Stimulated activated CD4-positive, alpha-beta T cell treated with anti-CD3 and anti-CD28 coated beads, Interleukin-4, amount 100 ng/mL, for 4 hours (primary cell): ENCODE measurements around the gene KLHL10.

Source experiments
- DNase-seq, 2 experiments: peaks; one replicate each; pipeline ENCODE4 v3.0.0-alpha.2; 2020

KLHL10 gene

GRCh38 chr17:41837761-41838538 lies at the start of gene KLHL10:
Gene KLHL10 (plus strand): TSS chr17:41837825. CDS start chr17:41837933, 108 bp downstream.
- no peak for DNase-seq

- DNase-seq: no peak
Measured at GRCh38 chr17:41792845-41793783, 44.5 kb upstream of the KLHL10 start.

DNA sequence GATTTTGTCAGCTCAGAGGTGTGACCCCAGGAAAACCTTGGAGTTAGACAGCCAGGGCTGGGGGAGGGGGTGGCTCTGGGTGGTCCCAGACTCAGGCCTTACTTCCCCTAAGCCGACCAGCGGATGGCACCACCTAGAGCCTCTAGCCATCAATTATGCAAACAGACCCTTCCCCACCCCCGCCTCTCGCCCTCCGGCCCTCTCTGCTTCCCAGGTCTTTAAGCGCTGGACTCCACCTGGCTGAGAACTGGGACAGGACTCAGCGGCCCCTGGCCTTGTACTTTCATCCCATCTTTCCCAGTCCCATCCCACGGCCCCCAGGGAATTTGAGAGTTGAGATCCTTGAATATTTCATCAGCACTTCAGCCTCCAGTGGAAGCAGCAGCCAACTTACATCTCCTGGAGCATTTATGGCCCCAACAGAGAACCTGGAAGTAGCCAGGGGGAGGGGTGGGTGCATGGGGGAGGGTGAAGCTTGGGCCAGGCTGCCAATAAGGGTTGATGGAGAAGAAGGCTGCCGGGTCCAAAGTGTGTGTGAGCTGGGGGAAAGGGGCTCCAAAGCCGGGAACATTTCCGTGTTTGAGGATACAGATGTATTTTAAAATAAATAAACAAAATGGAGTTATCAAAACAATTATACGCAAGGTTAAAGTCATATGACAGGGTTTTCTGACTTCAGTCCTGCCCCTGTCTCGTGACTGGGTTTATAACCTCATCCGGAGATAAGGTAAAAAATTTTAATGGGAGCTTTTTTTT lies 43.7 kb upstream of the KLHL10 start:
- no peak for DNase-seq

DNA sequence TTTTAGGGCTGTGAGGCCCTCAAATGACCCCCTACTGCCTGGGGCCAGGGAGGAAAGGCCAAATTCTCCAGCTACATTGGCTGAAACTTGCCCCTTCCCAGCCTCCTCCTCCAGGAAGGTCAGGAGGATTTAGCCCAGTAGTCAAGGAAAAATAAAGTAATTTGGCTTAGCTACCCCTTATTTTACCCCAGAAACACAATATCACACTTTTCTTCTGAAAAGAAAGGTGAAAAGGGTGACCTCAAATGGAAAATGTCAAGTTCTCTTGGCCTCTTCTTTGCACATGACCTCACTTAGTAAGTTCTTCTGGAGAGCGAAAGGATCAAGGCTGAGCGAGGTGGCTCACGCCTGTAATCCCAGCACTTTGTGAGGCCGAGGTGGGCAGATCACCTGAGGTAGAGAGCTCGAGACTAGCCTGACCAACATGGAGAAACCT lies 43.1 kb upstream of the KLHL10 start:
- no peak for DNase-seq

- DNase-seq: no peak
Measured at GRCh38 chr17:41796121-41796895, 41.3 kb upstream of the KLHL10 start.

- no peak for DNase-seq
Measured at GRCh38 chr17:41797377-41797776, 40.2 kb upstream of the KLHL10 start.

DNA sequence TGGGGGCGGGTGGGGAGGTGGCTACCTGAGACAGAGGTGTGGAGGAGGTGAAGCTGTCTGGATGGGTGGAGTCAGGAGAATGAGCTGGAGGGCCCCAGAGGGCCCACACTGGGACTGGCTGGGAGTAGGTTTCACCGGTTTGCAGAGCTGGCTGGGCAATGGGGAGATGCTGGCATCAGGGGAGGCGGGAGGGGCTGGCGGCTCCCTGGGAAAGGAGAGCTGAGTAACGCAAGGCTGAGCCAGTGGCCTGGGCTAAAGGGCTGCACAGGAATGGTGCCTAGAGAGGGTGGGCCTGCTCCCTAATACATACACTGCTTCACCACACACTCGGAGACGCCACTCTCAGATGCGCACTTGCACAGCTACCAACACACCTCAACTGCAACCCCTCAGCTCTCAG lies 38.3 kb upstream of the KLHL10 start:
- DNase-seq: no peak

GRCh38 chr17:41800601-41801373 lies 36.8 kb upstream of the KLHL10 start:
- DNase-seq: no peak

DNA sequence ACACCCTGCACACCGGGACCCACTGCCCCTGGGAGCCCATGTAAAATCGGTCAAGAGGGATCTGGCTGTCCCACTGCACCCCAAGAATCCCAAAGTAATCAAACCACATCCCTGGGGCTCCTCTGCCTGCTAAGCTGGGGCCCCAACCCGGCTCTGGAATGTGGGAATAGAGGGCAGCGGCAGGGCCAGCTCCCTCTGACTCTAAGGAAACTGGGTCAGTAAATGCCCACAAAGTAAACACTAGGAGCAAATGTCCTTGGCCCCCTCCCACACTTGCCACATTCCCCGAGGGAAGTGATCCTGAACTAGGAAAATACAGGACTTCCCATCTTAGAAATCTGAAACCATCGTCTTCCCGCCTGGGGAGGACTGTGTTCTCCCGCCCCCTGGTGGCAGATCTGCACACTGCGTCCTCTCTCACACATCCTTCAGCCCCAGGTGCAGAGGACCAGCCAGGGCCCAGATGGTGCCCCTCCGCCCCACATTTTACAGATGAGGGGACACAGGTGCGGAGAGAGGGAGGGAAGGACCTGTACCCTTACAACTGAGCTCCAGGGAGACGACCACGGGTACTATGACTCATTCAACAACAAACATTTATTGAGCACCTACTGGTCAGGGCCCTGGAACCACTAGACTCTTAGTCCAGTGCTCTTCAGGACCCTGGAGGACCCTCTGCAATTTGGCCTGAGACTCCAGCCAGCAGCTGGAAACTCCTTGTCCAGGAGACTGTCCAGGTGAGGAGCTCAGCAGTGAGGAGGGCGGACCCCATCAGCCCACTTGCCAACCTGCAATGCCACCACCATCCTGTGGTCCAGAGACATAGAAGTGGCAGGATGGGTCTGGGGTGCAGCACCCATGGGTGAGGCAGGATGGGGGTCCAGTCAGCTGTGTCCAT lies 36.0 kb upstream of the KLHL10 start:
- peak; percentile 53 to 74 for DNase-seq

- DNase-seq: no peak
Measured at GRCh38 chr17:41803049-41804020, 34.3 kb upstream of the KLHL10 start.

GRCh38 chr17:41806685-41807445 lies 30.8 kb upstream of the KLHL10 start:
- DNase-seq: no peak

DNA sequence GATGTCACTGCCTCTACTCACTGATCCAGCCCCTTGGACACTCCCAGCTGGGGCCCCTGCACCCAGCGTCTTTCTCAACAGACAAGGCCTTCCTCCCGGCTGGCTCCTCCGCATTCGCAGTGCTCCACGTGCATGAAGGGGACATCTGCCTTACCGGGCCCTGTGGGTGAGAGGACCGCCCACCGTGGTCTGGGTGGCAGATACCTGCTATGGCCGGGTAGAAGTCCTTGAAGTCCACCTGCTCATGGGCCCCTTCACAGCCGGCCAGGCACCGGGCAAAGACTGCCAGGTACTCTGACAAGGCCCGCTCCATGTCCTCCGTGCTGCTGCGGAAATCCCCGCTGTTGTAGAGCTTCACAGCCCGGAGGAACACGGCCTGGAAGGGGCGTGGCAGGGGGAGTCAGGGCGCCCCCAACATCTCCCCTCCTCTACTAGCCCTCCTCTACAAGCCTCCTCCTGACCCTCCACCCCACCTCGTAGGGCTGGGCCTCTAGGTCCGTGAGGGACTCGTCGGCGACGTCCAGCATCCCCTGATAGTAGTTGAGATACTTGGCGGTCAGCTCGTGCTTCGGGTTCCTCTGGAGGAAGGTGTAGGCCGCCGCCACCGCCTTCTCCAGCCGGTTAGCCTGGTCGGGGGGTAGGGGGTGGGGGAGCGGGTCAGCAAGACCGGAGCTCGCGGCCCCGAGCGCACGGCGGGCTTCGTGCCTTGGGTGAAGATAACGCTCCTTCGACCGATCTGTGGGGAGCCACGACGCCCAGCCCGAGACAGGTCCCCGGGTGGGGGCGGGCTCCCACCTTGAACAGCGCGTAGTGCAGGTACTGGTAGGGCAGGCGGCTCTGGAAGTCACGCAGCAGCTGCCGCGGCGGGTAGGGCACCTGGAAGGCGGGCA lies 26.7 kb upstream of the KLHL10 start:
- no peak for DNase-seq

- DNase-seq: peak; percentile 65 to 70
Measured at GRCh38 chr17:41811549-41812380, 25.9 kb upstream of the KLHL10 start, which contains the start of gene P3H4. Gene P3H4 (minus strand): TSS chr17:41811949. CDS start chr17:41811915, 34 bp downstream.

- DNase-seq: peak; percentile 15
Measured at GRCh38 chr17:41812381-41813151, 25.1 kb upstream of the KLHL10 start, which contains the start of gene FKBP10. Gene FKBP10 (plus strand): TSS chr17:41813004. CDS start chr17:41813035, 31 bp downstream.

- no peak for DNase-seq
Measured at GRCh38 chr17:41813152-41813680, 24.4 kb upstream of the KLHL10 start.
